MM.1S (cell line): ENCODE measurements around the gene HMHB1.

Experiments
- EZH2 ChIP-seq: fragments of 300-600 bp; sonication (generic); optimal IDR thresholded peaks from 2 replicates; pipeline ENCODE3; 2017; ENCODE audit warnings: low read depth, mild to moderate bottlenecking, antibody characterized with exemption, low read length, mixed read lengths
- TF ChIP-seq, protein P1 (sequence below): fragments of 300-600 bp; sonication (generic); IDR thresholded peaks from 2 replicates; pipeline ENCODE4 v1.5.1; 2016; ENCODE audit warnings: antibody characterized with exemption, low read length, mixed read lengths

GRCh38 chr5:143796753-143797152 lies 15.2 kb upstream of the HMHB1 start:
- TF ChIP-seq, protein P1, sequence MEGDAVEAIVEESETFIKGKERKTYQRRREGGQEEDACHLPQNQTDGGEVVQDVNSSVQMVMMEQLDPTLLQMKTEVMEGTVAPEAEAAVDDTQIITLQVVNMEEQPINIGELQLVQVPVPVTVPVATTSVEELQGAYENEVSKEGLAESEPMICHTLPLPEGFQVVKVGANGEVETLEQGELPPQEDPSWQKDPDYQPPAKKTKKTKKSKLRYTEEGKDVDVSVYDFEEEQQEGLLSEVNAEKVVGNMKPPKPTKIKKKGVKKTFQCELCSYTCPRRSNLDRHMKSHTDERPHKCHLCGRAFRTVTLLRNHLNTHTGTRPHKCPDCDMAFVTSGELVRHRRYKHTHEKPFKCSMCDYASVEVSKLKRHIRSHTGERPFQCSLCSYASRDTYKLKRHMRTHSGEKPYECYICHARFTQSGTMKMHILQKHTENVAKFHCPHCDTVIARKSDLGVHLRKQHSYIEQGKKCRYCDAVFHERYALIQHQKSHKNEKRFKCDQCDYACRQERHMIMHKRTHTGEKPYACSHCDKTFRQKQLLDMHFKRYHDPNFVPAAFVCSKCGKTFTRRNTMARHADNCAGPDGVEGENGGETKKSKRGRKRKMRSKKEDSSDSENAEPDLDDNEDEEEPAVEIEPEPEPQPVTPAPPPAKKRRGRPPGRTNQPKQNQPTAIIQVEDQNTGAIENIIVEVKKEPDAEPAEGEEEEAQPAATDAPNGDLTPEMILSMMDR: no peak
- TF ChIP-seq EZH2: no peak
